ENCODE results near the gene TMC4.

GRCh38 chr19:54207676-54207982 lies 34.7 kb upstream of the TMC4 start:
- TF ChIP-seq EZH2 (IDR thresholded peaks at IDR 0.05; ENCODE audit: low read length, missing control alignments) (no peak), CTCF (conservative IDR thresholded peaks at IDR 0.05 in 1 of 2, IDR thresholded peaks at IDR 0.05 in 1 of 2; ENCODE audit: low read depth in 1 of 2, low read length in 2 of 2) (no peak)
